Panc1 (cell line): ENCODE results near the gene EYA2. TPM values are rescaled to one million over a fixed set of nuclear protein-coding genes. Genes with fewer than 3 reads are reported as not detected.

Source experiments
- ATAC-seq: fragments of 200-7000 bp; cut with Tn5 transposase; 2 replicates; pipeline ENCODE4 v1.9.1; 2020; ENCODE audit warnings: mild to moderate bottlenecking, moderate library complexity
- BruUV-seq: library from RNA; stranded (reverse); fragments of 400-500 nt; replicated peaks from 2 replicates; lab custom pipeline; 2021; lab: Mats Ljungman, UMichigan
- CTCF ChIA-PET: fragments of 300-600 bp; sonication (Branson Sonifier 250); formaldehyde crosslinking; loops from one replicate; lab custom pipeline; 2022; ENCODE audit warnings: antibody characterized with exemption; lab: Charles Lee
- POLR2A ChIA-PET: fragments of 300-600 bp; sonication (Branson Sonifier 250); formaldehyde crosslinking; loops from one replicate; lab custom pipeline; 2022; ENCODE audit warnings: antibody characterized with exemption; lab: Charles Lee
- DNase-seq: peaks from one replicate; pipeline ENCODE4 v3.0.0-alpha.2; 2010; ENCODE audit warnings: low read depth, low spot score
- H3K27ac ChIP-seq: 2 replicates; pipeline ENCODE4 v1.5.1; 2011; ENCODE audit warnings: mild to moderate bottlenecking, low read length, inconsistent platforms
- H3K27me3 ChIP-seq: fragments of 200-500 bp; sonication (Bioruptor generic); 2 replicates; pipeline ENCODE4 v1.6.0; 2014; ENCODE audit warnings: low read length, inconsistent platforms; ENCODE audit not compliant: control insufficient read depth, insufficient read depth
- H3K36me3 ChIP-seq: fragments of 200-500 bp; sonication (Bioruptor generic); 2 replicates; pipeline ENCODE4 v1.5.1; 2014; ENCODE audit warnings: inconsistent platforms, mild to moderate bottlenecking, low read length, moderate library complexity; ENCODE audit not compliant: control insufficient read depth, insufficient read depth
- H3K4me1 ChIP-seq: 2 replicates; pipeline ENCODE4 v1.5.1; 2011; ENCODE audit warnings: inconsistent platforms, mild to moderate bottlenecking, low read length, moderate library complexity; ENCODE audit not compliant: control insufficient read depth, insufficient read depth
- H3K4me3 ChIP-seq, 2 experiments: 2 replicates each; pipeline ENCODE4 v1.5.1; 2011 to 2012; ENCODE audit warnings: low read depth in 2 of 2, low read length in 2 of 2, mild to moderate bottlenecking in 2 of 2, inconsistent platforms in 1 of 2, moderate library complexity in 1 of 2
- H3K9me3 ChIP-seq: fragments of 200-500 bp; sonication (Bioruptor generic); 2 replicates; pipeline ENCODE4 v1.5.1; 2014; ENCODE audit warnings: low read depth, mild to moderate bottlenecking, inconsistent platforms, low read length, moderate library complexity; ENCODE audit not compliant: control insufficient read depth, insufficient read depth
- POLR2AphosphoS5 ChIP-seq: IDR thresholded peaks from 2 replicates; pipeline ENCODE4 v1.6.1; 2012; ENCODE audit warnings: mild to moderate bottlenecking, low read depth, low read length, moderate library complexity
- SIN3A ChIP-seq: IDR thresholded peaks from 2 replicates; pipeline ENCODE4 v1.6.1; 2012; ENCODE audit warnings: low read depth, mild to moderate bottlenecking, low read length, moderate library complexity, borderline replicate concordance; ENCODE audit not compliant: insufficient read depth
- TCF7L2 ChIP-seq: IDR thresholded peaks from 2 replicates; pipeline ENCODE4 v1.6.1; 2011; ENCODE audit warnings: mild to moderate bottlenecking, low read depth, low read length, inconsistent platforms
- in situ Hi-C: cut with HindIII; loops from 2 replicates; pipeline ENCODE4 v1.10.0; 2016; ENCODE audit warnings: low sequenced_read_pairs, low pct_unique_long_range_greater_than_20kb
- intact Hi-C: fragments of 100-400 bp; cut with micrococcal nuclease; formaldehyde crosslinking; loops from one replicate; pipeline ENCODE4 v1.10.0; 2022; ENCODE audit not compliant: unreplicated experiment
- total RNA-seq: library from RNA; stranded (reverse); gene quantifications from one replicate; pipeline ENCODE4 v1.2.1, GENCODE V29; 2021; ENCODE audit not compliant: unreplicated experiment
- TF ChIP-seq, protein P1 (sequence below), 2 experiments: IDR thresholded peaks; 2 replicates each; pipeline ENCODE4 v1.6.1; 2011 to 2012; ENCODE audit warnings: low read depth in 2 of 2, control low read depth in 1 of 2, low read length in 1 of 2, mild to moderate bottlenecking in 1 of 2, moderate library complexity in 1 of 2; ENCODE audit not compliant: insufficient read depth in 1 of 2
- TF ChIP-seq, protein P2 (sequence below): fragments of 450-650 bp; IDR thresholded peaks from 2 replicates; pipeline ENCODE4 v1.5.1; 2017; ENCODE audit warnings: mild to moderate bottlenecking

The EYA2 gene
- total RNA-seq, 1 experiment from 2014 or later, result 1.9 TPM

DNA sequence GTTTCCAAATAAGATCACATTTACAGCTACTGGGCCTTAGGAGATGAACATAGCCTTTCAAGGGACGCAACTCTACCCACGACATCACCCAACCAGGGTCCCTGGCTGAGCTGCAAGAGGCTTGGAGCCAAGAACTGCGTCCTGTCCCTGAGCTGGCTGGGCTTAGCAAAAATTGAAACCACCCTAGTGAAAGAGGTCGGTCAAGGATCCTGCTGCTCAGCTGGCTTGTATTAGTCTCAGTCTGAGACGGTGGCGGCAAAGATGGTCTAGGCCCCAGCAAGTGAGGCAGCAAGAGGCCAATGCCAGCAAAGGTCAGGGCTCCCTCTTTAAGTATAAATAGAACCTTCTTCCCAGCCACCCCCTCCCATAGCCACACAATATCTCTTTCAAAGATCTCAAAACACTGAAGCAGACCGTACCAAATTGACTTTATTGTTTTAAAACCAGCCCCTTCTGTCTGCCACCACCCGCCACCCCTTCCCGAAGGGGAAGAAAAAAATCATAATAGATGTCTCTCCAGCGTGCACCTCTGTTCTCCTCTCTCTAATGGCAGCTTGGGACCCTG, 140.5 kb downstream of the EYA2 start:
- BruUV-seq, result no TSS peak

DNA sequence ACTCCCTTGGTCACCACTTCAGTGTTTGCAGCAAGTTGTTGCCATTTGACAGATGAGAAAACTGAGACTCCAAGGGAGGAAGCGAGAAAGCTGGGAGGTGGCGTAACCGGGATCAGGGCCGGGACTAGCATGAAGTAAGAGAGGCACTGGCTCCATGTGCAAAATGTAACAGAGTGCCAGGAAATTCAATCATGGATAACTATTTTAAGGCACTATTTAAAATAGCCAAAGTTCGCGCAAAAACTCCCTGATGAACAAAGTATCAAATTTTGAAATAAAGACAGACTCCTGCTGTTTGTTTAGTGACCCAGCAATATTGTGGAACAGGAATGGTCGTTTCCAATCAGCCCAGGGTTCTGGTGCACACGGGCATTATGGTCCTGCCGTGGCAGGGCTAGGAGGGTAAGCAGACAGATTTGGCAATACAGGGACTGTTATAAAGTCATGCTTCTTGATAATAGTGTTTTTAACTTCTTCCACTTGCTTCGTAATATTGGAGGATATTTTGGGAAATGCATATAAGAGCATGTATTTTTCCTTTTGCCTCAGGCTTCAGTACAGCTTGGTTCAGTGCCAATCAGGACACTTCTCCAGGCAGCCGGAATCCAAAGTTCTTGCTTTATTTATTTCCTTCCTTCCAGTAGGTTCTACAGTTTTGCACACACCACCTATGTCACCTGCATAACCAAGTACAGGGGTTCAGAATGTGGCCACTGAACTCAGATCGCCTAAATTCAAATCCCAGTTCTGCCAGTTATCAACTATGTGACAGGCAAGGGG, 141.6 kb downstream of the EYA2 start:
- no TSS peak for BruUV-seq
- no peaks in the 10 kb centered on the region for H3K27me3 ChIP-seq
- no peaks in the 10 kb centered on the region for H3K4me1 ChIP-seq
- H3K4me3 ChIP-seq, result no peak overlapping the region
- no peaks in the 10 kb centered on the region for H3K36me3 ChIP-seq
- in situ Hi-C loops, result no loop called here
- H3K9me3 ChIP-seq, result no peaks in the 10 kb centered on the region
- ChIA-PET CTCF (no interaction called here), POLR2A (no interaction called here)
- intact Hi-C loops, result no loop called here
- ATAC-seq, result no peak
- no peak for DNase-seq
- H3K27ac ChIP-seq, result no peak overlapping the region
- TF ChIP-seq POLR2AphosphoS5 (no peak), SIN3A (no peak), TCF7L2 (no peak)
- TF ChIP-seq, protein P1, sequence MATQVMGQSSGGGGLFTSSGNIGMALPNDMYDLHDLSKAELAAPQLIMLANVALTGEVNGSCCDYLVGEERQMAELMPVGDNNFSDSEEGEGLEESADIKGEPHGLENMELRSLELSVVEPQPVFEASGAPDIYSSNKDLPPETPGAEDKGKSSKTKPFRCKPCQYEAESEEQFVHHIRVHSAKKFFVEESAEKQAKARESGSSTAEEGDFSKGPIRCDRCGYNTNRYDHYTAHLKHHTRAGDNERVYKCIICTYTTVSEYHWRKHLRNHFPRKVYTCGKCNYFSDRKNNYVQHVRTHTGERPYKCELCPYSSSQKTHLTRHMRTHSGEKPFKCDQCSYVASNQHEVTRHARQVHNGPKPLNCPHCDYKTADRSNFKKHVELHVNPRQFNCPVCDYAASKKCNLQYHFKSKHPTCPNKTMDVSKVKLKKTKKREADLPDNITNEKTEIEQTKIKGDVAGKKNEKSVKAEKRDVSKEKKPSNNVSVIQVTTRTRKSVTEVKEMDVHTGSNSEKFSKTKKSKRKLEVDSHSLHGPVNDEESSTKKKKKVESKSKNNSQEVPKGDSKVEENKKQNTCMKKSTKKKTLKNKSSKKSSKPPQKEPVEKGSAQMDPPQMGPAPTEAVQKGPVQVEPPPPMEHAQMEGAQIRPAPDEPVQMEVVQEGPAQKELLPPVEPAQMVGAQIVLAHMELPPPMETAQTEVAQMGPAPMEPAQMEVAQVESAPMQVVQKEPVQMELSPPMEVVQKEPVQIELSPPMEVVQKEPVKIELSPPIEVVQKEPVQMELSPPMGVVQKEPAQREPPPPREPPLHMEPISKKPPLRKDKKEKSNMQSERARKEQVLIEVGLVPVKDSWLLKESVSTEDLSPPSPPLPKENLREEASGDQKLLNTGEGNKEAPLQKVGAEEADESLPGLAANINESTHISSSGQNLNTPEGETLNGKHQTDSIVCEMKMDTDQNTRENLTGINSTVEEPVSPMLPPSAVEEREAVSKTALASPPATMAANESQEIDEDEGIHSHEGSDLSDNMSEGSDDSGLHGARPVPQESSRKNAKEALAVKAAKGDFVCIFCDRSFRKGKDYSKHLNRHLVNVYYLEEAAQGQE (IDR thresholded peaks at IDR 0.05; ENCODE audit: insufficient read depth in 1 of 2, low read depth in 2 of 2, low read length in 1 of 2), result no peak
- TF ChIP-seq, protein P2, sequence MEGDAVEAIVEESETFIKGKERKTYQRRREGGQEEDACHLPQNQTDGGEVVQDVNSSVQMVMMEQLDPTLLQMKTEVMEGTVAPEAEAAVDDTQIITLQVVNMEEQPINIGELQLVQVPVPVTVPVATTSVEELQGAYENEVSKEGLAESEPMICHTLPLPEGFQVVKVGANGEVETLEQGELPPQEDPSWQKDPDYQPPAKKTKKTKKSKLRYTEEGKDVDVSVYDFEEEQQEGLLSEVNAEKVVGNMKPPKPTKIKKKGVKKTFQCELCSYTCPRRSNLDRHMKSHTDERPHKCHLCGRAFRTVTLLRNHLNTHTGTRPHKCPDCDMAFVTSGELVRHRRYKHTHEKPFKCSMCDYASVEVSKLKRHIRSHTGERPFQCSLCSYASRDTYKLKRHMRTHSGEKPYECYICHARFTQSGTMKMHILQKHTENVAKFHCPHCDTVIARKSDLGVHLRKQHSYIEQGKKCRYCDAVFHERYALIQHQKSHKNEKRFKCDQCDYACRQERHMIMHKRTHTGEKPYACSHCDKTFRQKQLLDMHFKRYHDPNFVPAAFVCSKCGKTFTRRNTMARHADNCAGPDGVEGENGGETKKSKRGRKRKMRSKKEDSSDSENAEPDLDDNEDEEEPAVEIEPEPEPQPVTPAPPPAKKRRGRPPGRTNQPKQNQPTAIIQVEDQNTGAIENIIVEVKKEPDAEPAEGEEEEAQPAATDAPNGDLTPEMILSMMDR, result no peak

More for the DNA sequence above, 140.5 kb downstream of the EYA2 start:
- Histone ChIP-seq H3K27ac (no peak overlapping the region), H3K9me3 (no peaks in the 10 kb centered on the region), H3K36me3 (no peaks in the 10 kb centered on the region), H3K4me3 (no peak overlapping the region), H3K27me3 (no peaks in the 10 kb centered on the region), H3K4me1 (no peaks in the 10 kb centered on the region)
- ATAC-seq, result no peak
- TF ChIP-seq SIN3A (no peak), TCF7L2 (no peak)
- TF ChIP-seq, protein P1 (IDR thresholded peaks at IDR 0.05; ENCODE audit: insufficient read depth in 1 of 2, low read depth in 2 of 2, low read length in 1 of 2), result no peak
- TF ChIP-seq, protein P2, result no peak
- DNase-seq, result no peak
- POLR2A ChIA-PET, result no interaction called here
- in situ Hi-C loops (no loop called here), intact Hi-C loops (no loop called here)
- CTCF ChIA-PET, result no interaction called here
